GM18868 (cell line): ENCODE data around the gene CYP2A13.
"Not testable (repeated sequence)": the region's sequence is repeated elsewhere in the genome, so short reads cannot be mapped to it uniquely, and the experiment has no call there.

ENCODE experiments used
- ATAC-seq: cut with Tn5 transposase; IDR thresholded peaks from one replicate; pipeline ENCODE4 v1.9.1; 2021; ENCODE audit warnings: mild to moderate bottlenecking, moderate library complexity; ENCODE audit not compliant: unreplicated experiment

Gene CYP2A13

GRCh38 chr19:41088151-41088550 lies at the start of gene CYP2A13:
CYP2A13 (plus strand) TSS chr19:41088451; CDS start chr19:41088472, 21 bp downstream.
- ATAC-seq = no peak

GRCh38 chr19:41039806-41040205 lies 48.4 kb upstream of the CYP2A13 start:
- no peak for ATAC-seq

GRCh38 chr19:41045095-41045494 lies 43.2 kb upstream of the CYP2A13 start:
- ATAC-seq = not testable (repeated sequence)

- no peak for ATAC-seq
Observed at GRCh38 chr19:41050426-41050825, 37.8 kb upstream of the CYP2A13 start.

GRCh38 chr19:41052162-41052561 lies 36.1 kb upstream of the CYP2A13 start:
- not testable (repeated sequence) for ATAC-seq

- not testable (repeated sequence) for ATAC-seq
Observed at GRCh38 chr19:41053331-41053730, 34.9 kb upstream of the CYP2A13 start.

- ATAC-seq = no peak
Observed at GRCh38 chr19:41064974-41065569, 23.2 kb upstream of the CYP2A13 start.

- no peak for ATAC-seq
Observed at GRCh38 chr19:41076286-41076685, 12.0 kb upstream of the CYP2A13 start.

GRCh38 chr19:41083516-41083915 lies 4.7 kb upstream of the CYP2A13 start:
- no peak for ATAC-seq

GRCh38 chr19:41085748-41086415 lies 2.4 kb upstream of the CYP2A13 start:
- no peak for ATAC-seq

GRCh38 chr19:41089959-41090358 lies 1.7 kb downstream of the CYP2A13 start:
- no peak for ATAC-seq

GRCh38 chr19:41095703-41096102 lies 7.5 kb downstream of the CYP2A13 start:
- ATAC-seq = no peak

- ATAC-seq = no peak
Observed at GRCh38 chr19:41096353-41096752, 8.1 kb downstream of the CYP2A13 start.

GRCh38 chr19:41097302-41097701 lies 9.1 kb downstream of the CYP2A13 start:
- ATAC-seq = no peak

GRCh38 chr19:41098762-41099161 lies 10.5 kb downstream of the CYP2A13 start:
- no peak for ATAC-seq

GRCh38 chr19:41102210-41102609 lies 14.0 kb downstream of the CYP2A13 start:
- ATAC-seq = not testable (repeated sequence)

GRCh38 chr19:41106177-41106576 lies 17.9 kb downstream of the CYP2A13 start:
- no peak for ATAC-seq

- ATAC-seq = no peak
Observed at GRCh38 chr19:41111296-41111695, 23.0 kb downstream of the CYP2A13 start.

- no peak for ATAC-seq
Observed at GRCh38 chr19:41111750-41112295, 23.6 kb downstream of the CYP2A13 start.

- no peak for ATAC-seq
Observed at GRCh38 chr19:41112728-41113290, 24.6 kb downstream of the CYP2A13 start.

- no peak for ATAC-seq
Observed at GRCh38 chr19:41114132-41114531, 25.9 kb downstream of the CYP2A13 start, which contains the start of gene CYP2F1. CYP2F1 (plus strand) TSS chr19:41114432; CDS start chr19:41116189, 1,757 bp downstream.

- no peak for ATAC-seq
Observed at GRCh38 chr19:41116261-41116660, 28.0 kb downstream of the CYP2A13 start.
